Breast epithelium (tissue), 3 donors: ENCODE measurements around the gene CPED1.

ENCODE experiments used
- POLR2A ChIP-seq: fragments of 450-650 bp; IDR thresholded peaks from one replicate; pipeline ENCODE4 v1.6.1; 2016; ENCODE audit warnings: antibody characterized with exemption, mild to moderate bottlenecking, moderate library complexity
- POLR2AphosphoS5 ChIP-seq, 3 donors: sonication (generic); formaldehyde crosslinking; IDR thresholded peaks; one replicate each; pipeline ENCODE4 v1.6.1; 2017; ENCODE audit warnings: antibody characterized with exemption in 3 of 3
- TF ChIP-seq, protein P1 (sequence below), 3 donors: fragments of 450-650 bp; IDR thresholded peaks; one replicate each; pipeline ENCODE4 v1.5.1; 2016 to 2017; ENCODE audit warnings: antibody characterized with exemption in 3 of 3, mild to moderate bottlenecking in 3 of 3, moderate library complexity in 3 of 3

DNA sequence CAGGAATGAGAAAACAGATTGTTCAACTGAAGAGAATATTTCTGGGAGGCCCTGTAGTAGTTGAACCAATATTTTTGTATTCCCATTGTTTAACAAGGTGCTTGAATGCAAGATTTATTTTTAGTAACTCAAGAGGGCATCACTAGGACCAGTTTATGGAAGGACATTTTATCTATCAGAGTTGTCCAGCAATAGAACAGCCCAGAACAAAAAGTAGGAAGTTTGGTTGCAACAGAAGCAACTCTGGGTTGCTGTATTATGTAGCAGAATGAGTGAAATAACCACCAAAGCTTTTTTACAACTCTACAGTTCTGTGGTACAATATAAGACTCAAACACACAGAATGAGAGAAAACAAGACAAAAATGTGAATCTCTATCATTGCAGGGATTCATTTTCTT lies 34.7 kb downstream of the CPED1 start:
- TF ChIP-seq, protein P1, sequence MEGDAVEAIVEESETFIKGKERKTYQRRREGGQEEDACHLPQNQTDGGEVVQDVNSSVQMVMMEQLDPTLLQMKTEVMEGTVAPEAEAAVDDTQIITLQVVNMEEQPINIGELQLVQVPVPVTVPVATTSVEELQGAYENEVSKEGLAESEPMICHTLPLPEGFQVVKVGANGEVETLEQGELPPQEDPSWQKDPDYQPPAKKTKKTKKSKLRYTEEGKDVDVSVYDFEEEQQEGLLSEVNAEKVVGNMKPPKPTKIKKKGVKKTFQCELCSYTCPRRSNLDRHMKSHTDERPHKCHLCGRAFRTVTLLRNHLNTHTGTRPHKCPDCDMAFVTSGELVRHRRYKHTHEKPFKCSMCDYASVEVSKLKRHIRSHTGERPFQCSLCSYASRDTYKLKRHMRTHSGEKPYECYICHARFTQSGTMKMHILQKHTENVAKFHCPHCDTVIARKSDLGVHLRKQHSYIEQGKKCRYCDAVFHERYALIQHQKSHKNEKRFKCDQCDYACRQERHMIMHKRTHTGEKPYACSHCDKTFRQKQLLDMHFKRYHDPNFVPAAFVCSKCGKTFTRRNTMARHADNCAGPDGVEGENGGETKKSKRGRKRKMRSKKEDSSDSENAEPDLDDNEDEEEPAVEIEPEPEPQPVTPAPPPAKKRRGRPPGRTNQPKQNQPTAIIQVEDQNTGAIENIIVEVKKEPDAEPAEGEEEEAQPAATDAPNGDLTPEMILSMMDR (IDR thresholded peaks at IDR 0.05) = no peak
- TF ChIP-seq POLR2AphosphoS5 (IDR thresholded peaks at IDR 0.05) (no peak), POLR2A (no peak)
